Fibroblast of lung (primary cell): ENCODE measurements around the gene DNM3. TPM values are rescaled to one million over a fixed set of nuclear protein-coding genes. Genes with fewer than 3 reads are reported as not detected.

Experiments used
- DNase-seq, 2 donors: peaks; one replicate each; pipeline versions ENCODE4 v3.0.0 to v3.0.0-alpha.2; 2010; ENCODE audit warnings: low read depth in 2 of 2
- H2AFZ ChIP-seq: 2 replicates; pipeline ENCODE4 v1.5.1; 2012; ENCODE audit warnings: low read length, control low read depth, inconsistent platforms
- H3K27ac ChIP-seq: 2 replicates; pipeline ENCODE4 v1.5.1; 2011; ENCODE audit warnings: low read length, control low read depth; ENCODE audit not compliant: insufficient read depth
- H3K27me3 ChIP-seq: 2 replicates; pipeline ENCODE4 v1.5.1; 2011; ENCODE audit warnings: mild to moderate bottlenecking, low read length; ENCODE audit not compliant: control insufficient read depth, insufficient read depth
- H3K36me3 ChIP-seq: 2 replicates; pipeline ENCODE4 v1.5.1; 2011; ENCODE audit warnings: low read length; ENCODE audit not compliant: control insufficient read depth, insufficient read depth
- H3K4me1 ChIP-seq: 2 replicates; pipeline ENCODE4 v1.5.1; 2011; ENCODE audit warnings: low read length; ENCODE audit not compliant: control insufficient read depth, insufficient read depth; ENCODE audit errors: extremely low read depth
- H3K4me2 ChIP-seq: 2 replicates; pipeline ENCODE4 v1.5.1; 2011; ENCODE audit warnings: low read length, control low read depth; ENCODE audit not compliant: insufficient read depth; ENCODE audit errors: extremely low read depth
- H3K4me3 ChIP-seq, 4 experiments: fragments of 200-600 bp in 1 of 4; sonication (generic) in 1 of 4; replicated peaks in 1 of 4; 2 replicates each; pipeline ENCODE4 v1.5.1; 2011 to 2016; ENCODE audit warnings: low read length in 4 of 4, low read depth in 3 of 4, mild to moderate bottlenecking in 3 of 4, control low read depth in 2 of 4, inconsistent platforms in 1 of 4, mixed read lengths in 1 of 4; ENCODE audit not compliant: insufficient read depth in 1 of 4; ENCODE audit errors: control extremely low read depth in 1 of 4
- H3K79me2 ChIP-seq: 2 replicates; pipeline ENCODE4 v1.5.1; 2012; ENCODE audit warnings: mild to moderate bottlenecking, low read length, inconsistent platforms; ENCODE audit not compliant: control insufficient read depth, insufficient read depth
- H3K9ac ChIP-seq: 2 replicates; pipeline ENCODE4 v1.5.1; 2011; ENCODE audit warnings: mild to moderate bottlenecking, low read length, control low read depth; ENCODE audit not compliant: insufficient read depth
- H3K9me3 ChIP-seq: 2 replicates; pipeline ENCODE4 v1.5.1; 2012; ENCODE audit warnings: low read depth, low read length; ENCODE audit not compliant: control insufficient read depth, insufficient read depth
- H4K20me1 ChIP-seq: 2 replicates; pipeline ENCODE4 v1.5.1; 2011; ENCODE audit warnings: low read length; ENCODE audit not compliant: control insufficient read depth, insufficient read depth; ENCODE audit errors: extremely low read depth
- EZH2 ChIP-seq: IDR thresholded peaks from 2 replicates; pipeline ENCODE4 v1.5.1; 2012; ENCODE audit warnings: low read length, control low read depth, mild to moderate bottlenecking; ENCODE audit errors: missing control alignments
- polyA plus RNA-seq, 2 donors: library from polyadenylated mRNA; depleted of rRNA in 1 of 2; stranded (reverse) in 1 of 2; unstranded in 1 of 2; fragments of >200 nt; gene quantifications; 2 replicates each; pipeline ENCODE4 v1.2.1, GENCODE V29; 2011 to 2012; ENCODE audit warnings: missing spikeins in 1 of 2
- total RNA-seq: library from RNA; depleted of rRNA; stranded (reverse); fragments of >200 nt; gene quantifications from 2 replicates; pipeline ENCODE4 v1.2.1, GENCODE V29; 2014
- TF ChIP-seq, protein P1 (sequence below), 2 donors: IDR thresholded peaks in 1 of 2; conservative IDR thresholded peaks in 1 of 2; 1 replicate in 1 of 2; 2 replicates in 1 of 2; pipeline ENCODE4 v1.5.1; 2011 to 2012; ENCODE audit warnings: low read length in 2 of 2, control low read depth in 1 of 2, inconsistent platforms in 1 of 2, low read depth in 1 of 2, mild to moderate bottlenecking in 1 of 2

The DNM3 gene
- total and polyA plus RNA-seq, 2 donors (not counting 1 experiment from before 2014, with no cell fraction given), result 1.6 to 3.6 TPM

DNA sequence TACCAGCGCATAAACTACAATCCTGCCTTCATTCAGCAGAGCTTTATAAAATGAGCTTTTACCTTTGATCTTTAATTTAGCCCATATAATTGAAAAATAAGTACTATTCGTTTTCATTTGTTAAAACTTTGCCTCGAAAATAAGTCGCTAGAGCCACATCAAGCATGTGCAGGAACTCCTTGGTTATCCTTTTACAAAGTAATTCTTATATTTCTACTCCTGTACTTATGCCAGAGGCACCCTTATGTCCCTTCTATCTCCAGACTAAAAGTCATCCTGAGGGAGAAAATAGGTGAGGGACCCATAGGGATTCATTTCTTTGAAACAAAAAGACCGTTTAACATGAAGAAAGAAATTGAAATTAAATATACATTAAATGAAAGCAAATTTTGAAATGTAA, 301.0 kb downstream of the DNM3 start:
- TF ChIP-seq, protein P1, sequence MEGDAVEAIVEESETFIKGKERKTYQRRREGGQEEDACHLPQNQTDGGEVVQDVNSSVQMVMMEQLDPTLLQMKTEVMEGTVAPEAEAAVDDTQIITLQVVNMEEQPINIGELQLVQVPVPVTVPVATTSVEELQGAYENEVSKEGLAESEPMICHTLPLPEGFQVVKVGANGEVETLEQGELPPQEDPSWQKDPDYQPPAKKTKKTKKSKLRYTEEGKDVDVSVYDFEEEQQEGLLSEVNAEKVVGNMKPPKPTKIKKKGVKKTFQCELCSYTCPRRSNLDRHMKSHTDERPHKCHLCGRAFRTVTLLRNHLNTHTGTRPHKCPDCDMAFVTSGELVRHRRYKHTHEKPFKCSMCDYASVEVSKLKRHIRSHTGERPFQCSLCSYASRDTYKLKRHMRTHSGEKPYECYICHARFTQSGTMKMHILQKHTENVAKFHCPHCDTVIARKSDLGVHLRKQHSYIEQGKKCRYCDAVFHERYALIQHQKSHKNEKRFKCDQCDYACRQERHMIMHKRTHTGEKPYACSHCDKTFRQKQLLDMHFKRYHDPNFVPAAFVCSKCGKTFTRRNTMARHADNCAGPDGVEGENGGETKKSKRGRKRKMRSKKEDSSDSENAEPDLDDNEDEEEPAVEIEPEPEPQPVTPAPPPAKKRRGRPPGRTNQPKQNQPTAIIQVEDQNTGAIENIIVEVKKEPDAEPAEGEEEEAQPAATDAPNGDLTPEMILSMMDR (conservative IDR thresholded peaks at IDR 0.05 in 1 of 2, IDR thresholded peaks at IDR 0.05 in 1 of 2; ENCODE audit: low read depth in 1 of 2, low read length in 2 of 2), result no peak
- TF ChIP-seq EZH2, result no peak
- no peak for DNase-seq
- Histone ChIP-seq H2AFZ (no peak overlapping the region), H3K27me3 (no peaks in the 10 kb centered on the region), H3K79me2 (peaks cover 42% of the 10 kb centered on the region), H3K9me3 (no peaks in the 10 kb centered on the region), H4K20me1 (no peaks in the 10 kb centered on the region), H3K4me1 (peaks cover 7% of the 10 kb centered on the region), H3K9ac (peak overlapping the region; percentile 9), H3K27ac (peak overlapping the region; percentile 98), H3K36me3 (peaks cover 3% of the 10 kb centered on the region), H3K4me2 (peak overlapping the region; percentile 89), H3K4me3 (peak overlapping the region; percentile 84 to 97 (median 94))

DNA sequence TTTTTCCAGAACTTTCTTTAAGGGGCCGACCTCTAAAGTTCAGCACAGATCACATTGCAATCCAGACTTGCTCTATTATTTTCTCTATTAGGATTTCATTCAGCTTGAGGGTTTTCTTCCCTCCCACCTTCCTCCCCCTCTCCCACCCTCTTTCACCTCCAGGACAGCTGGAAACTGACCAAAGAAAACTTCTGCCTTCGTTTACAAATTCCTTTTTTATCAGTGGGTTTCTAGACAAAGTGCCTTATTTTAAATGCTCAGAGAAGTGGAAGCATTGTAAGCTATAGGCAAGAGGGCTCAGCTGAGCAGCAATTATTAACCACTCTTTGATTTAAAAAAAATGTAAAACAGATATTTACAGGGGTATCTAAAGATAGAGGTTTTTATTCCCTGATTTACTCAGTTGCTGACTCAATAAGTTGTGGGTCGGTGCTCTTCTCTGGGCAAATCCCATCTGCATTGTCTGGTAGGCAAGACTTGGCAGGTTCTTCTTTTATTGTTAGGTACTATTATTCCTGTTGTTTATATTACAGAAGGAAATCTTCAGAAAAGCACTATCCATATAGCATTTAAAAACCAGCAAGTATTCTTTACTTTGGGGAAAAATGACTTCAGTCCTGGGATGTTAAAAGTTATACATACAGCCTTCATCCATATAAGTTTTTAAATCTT, 302.2 kb downstream of the DNM3 start:
- peak overlapping the region; percentile 84 to 97 (median 94) for H3K4me3 ChIP-seq
- peak overlapping the region; percentile 98 for H3K27ac ChIP-seq
- no peaks in the 10 kb centered on the region for H3K9me3 ChIP-seq
- TF ChIP-seq, protein P1 (conservative IDR thresholded peaks at IDR 0.05 in 1 of 2, IDR thresholded peaks at IDR 0.05 in 1 of 2; ENCODE audit: low read depth in 1 of 2, low read length in 2 of 2), result no peak
- H3K79me2 ChIP-seq, result peaks cover 42% of the 10 kb centered on the region
- peak overlapping the region; percentile 89 for H3K4me2 ChIP-seq
- H3K4me1 ChIP-seq, result peaks cover 8% of the 10 kb centered on the region
- no peaks in the 10 kb centered on the region for H3K27me3 ChIP-seq
- H2AFZ ChIP-seq, result no peak overlapping the region
- peaks cover 3% of the 10 kb centered on the region for H3K36me3 ChIP-seq
- no peaks in the 10 kb centered on the region for H4K20me1 ChIP-seq
- DNase-seq, result peak; percentile 89 to 90
- peak overlapping the region; percentile 84 for H3K9ac ChIP-seq

DNA sequence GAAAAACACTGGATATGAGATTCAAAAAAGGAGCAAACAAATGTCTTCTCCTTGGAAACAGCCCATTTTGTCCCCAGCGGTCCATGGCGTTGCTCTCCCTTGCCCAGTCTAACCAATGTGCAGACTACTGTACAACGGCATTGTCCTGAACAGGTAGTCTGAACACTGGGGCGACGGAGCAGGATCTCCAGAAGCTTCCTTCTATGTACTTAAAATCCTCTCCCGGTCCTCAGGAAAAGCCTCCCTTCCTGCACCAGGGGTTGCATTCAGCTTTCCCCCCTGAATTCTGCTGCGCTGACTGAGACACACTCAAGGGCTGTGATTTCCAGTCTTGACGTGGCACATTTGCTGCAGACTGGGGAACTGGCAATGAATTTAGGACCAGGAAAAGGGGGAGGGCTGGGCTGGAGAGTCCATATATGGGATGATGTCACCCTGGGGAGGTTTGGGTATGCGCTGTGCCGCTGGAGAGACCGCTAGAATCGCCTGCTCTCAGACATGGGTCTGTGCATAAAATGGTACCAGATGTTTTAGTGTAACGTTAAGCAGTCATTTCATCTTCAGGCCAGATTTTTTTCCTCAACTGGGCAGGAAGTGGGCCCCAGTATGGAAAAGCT, 303.3 kb downstream of the DNM3 start:
- H3K9ac ChIP-seq, result peak overlapping the region; percentile 84
- DNase-seq, result peak; percentile 83 to 99
- H3K36me3 ChIP-seq, result no peaks in the 10 kb centered on the region
- peak overlapping the region; percentile 98 for H3K27ac ChIP-seq
- H3K9me3 ChIP-seq, result no peaks in the 10 kb centered on the region
- H4K20me1 ChIP-seq, result no peaks in the 10 kb centered on the region
- H3K79me2 ChIP-seq, result peaks cover 40% of the 10 kb centered on the region
- TF ChIP-seq, protein P1 (conservative IDR thresholded peaks at IDR 0.05 in 1 of 2, IDR thresholded peaks at IDR 0.05 in 1 of 2; ENCODE audit: low read depth in 1 of 2, low read length in 2 of 2), result no peak
- no peak for TF ChIP-seq EZH2
- H3K4me1 ChIP-seq, result peaks cover 10% of the 10 kb centered on the region
- no peaks in the 10 kb centered on the region for H3K27me3 ChIP-seq
- H3K4me3 ChIP-seq, result peak overlapping the region; percentile 84 to 97 (median 94)
- peak overlapping the region; percentile 85 for H3K4me2 ChIP-seq
- peak overlapping the region; percentile 39 for H2AFZ ChIP-seq
